RWPE2 (cell line): Measurements from ENCODE around the gene RMND5B.

Source experiments
- ATAC-seq: fragments of 200-7000 bp; cut with Tn5 transposase; 3 replicates; pipeline ENCODE4 v1.9.1; 2021; ENCODE audit warnings: low read depth
- DNase-seq: peaks from one replicate; pipeline ENCODE4 v3.0.0-alpha.2; 2020; ENCODE audit warnings: low spot score
- H3K27ac ChIP-seq: fragments of 450-650 bp; 2 replicates; pipeline ENCODE4 v1.5.1; 2017; ENCODE audit warnings: mild to moderate bottlenecking; ENCODE audit not compliant: poor library complexity, severe bottlenecking
- H3K27me3 ChIP-seq: fragments of 250-450 bp; sonication (Bioruptor Pico); 2 replicates; pipeline ENCODE4 v1.5.1; 2021; ENCODE audit warnings: mild to moderate bottlenecking, moderate library complexity; ENCODE audit not compliant: insufficient read depth, poor library complexity, severe bottlenecking
- H3K36me3 ChIP-seq: fragments of 250-450 bp; sonication (Bioruptor Pico); 2 replicates; pipeline ENCODE4 v1.5.1; 2020; ENCODE audit warnings: low read depth, mild to moderate bottlenecking, moderate library complexity
- H3K4me1 ChIP-seq: fragments of 250-450 bp; sonication (Bioruptor Pico); 2 replicates; pipeline ENCODE4 v1.5.1; 2021; ENCODE audit warnings: mild to moderate bottlenecking, moderate library complexity; ENCODE audit not compliant: insufficient read depth, poor library complexity, severe bottlenecking
- H3K4me3 ChIP-seq: fragments of 250-450 bp; sonication (Bioruptor Pico); 2 replicates; pipeline ENCODE4 v1.5.1; 2021; ENCODE audit warnings: mild to moderate bottlenecking, moderate library complexity; ENCODE audit not compliant: severe bottlenecking
- H3K9me3 ChIP-seq: fragments of 250-450 bp; sonication (Bioruptor Pico); 2 replicates; pipeline ENCODE4 v1.5.1; 2021; ENCODE audit warnings: mild to moderate bottlenecking, moderate library complexity; ENCODE audit not compliant: severe bottlenecking
- TF ChIP-seq, protein P1 (sequence below): fragments of 450-650 bp; IDR thresholded peaks from one replicate; pipeline ENCODE4 v1.5.1; 2017; ENCODE audit warnings: mild to moderate bottlenecking, moderate library complexity; ENCODE audit not compliant: poor library complexity, severe bottlenecking

RMND5B gene

DNA sequence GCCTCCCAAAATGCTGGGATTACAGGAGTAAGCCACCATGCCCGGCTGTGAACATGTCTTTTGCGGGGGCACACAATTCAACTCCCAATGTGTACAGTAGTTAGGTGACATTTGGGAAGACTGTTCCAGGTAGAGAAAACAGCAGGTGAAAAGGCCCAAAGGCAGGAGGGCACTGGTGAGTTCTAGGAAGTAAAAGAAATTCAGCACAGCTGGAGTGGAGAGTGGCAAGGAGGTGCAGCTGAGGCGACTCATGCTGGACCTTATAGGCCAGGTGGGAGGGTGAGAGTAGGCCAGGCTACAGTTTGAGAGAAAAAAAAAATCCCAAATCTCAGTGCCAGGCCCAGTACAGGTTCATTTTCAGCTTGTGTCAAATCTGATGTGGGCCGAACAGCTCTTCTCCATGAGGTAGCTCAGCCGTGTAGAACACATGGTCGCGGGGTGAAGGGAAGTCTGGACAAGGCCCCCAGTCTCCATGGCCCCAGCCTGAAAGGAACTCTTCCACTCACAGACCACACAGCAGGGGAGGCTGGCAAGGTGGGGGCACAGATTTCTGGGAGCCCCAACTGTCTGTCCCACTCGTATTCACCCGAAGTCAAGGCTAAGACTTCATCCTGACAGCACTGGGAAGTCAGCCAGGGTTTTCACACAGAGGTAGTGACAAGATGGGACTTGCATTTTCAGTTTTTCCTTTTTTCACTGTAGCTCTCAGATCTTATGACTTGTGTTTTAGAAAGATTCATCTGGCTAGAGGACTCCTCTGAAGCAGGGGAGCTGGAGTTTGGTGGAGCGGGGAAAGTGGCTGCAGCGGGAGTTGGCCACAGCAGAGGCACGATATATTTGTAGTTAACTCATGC, 69.0 kb downstream of the RMND5B start:
- peak; percentile 16; the same call in 2 of the 3 replicates for ATAC-seq
- Histone ChIP-seq H3K4me3 (no peak overlapping the region), H3K27ac (no peak overlapping the region), H3K36me3 (no peaks in the 10 kb centered on the region), H3K27me3 (no peaks in the 10 kb centered on the region), H3K4me1 (peaks cover 11% of the 10 kb centered on the region), H3K9me3 (no peaks in the 10 kb centered on the region)
- DNase-seq, result peak; percentile 61
- TF ChIP-seq, protein P1, sequence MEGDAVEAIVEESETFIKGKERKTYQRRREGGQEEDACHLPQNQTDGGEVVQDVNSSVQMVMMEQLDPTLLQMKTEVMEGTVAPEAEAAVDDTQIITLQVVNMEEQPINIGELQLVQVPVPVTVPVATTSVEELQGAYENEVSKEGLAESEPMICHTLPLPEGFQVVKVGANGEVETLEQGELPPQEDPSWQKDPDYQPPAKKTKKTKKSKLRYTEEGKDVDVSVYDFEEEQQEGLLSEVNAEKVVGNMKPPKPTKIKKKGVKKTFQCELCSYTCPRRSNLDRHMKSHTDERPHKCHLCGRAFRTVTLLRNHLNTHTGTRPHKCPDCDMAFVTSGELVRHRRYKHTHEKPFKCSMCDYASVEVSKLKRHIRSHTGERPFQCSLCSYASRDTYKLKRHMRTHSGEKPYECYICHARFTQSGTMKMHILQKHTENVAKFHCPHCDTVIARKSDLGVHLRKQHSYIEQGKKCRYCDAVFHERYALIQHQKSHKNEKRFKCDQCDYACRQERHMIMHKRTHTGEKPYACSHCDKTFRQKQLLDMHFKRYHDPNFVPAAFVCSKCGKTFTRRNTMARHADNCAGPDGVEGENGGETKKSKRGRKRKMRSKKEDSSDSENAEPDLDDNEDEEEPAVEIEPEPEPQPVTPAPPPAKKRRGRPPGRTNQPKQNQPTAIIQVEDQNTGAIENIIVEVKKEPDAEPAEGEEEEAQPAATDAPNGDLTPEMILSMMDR, result no peak
